ENCODE measurements around the gene TXNL4A.

TXNL4A gene

DNA sequence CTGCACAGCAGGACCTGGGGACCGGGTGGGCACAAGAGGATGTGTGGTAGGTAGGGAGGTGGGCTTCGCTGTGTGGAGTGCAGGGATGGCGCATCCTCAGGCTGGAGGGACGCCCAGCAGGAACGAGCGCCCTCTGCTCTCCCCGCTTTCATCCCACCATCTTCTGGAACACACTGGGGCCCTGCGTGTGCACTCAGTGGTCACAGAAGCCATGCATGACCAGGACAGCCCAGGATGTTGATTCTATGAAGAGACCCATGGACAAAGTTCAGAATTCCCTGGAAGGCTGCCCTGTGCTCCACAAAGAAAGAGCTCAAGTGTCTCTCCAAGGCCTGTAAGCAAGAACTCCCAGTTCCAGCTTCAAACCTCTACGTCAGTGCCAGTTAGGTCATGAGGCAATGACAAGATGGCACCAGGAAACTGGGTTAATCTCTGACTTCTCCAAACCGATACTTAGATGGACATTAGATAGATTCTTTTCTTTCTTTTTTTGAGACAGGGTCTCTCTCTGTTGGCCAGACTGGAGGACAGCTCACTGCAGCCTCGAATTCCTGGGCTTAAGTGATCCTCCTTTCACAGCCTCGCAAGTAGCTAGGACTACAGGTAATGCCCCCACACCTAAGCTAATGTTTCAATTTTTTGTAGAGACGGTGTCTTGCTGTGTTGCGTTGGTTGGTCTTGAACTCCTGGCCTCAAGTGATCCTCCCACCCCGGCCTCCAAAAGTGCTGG lies 40.3 kb downstream of the TXNL4A start:
- no peak for DNase-seq (ENCODE audit: low read depth in 1 of 2, low spot score in 1 of 2)
- TF ChIP-seq JUND (IDR thresholded peaks at IDR 0.05; ENCODE audit: low read depth) = no peak
- in situ Hi-C loops (cut with HindIII; ENCODE audit: low pct_unique_long_range_greater_than_20kb, low sequenced_read_pairs) = no loop called here

DNA sequence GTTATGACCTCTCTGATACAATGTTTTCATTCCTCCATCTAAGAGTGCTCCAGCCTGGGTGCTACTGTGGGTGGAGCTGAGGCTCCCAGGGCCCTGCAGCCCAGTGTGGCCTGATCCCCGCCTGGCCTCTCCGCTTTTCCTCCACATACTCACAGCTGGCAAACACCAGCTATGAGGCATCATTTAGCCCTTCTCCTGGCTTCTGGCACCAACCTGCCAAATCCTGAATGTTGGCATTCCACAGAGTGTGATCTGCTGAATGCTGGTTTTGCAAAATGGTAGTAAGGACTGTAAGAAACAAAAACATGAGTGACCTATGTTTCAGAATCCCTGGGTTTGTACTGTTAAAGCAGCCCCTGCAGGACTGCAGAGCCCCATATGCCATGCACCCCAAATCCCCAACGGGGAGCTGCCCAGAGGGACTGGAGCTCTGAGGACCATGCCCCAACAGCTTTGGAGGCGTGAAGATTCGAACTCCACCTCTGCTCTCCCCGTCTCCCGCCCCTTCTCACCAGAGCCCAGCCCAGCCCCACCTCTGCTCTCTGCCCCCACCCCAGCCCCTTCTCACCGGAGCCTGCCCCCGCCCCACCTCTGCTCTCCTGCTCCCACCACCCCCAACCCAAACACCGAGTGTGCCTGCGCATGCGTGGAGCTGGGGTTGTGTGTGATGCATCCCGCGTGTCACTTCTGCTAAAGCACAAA lies 41.2 kb downstream of the TXNL4A start:
- in situ Hi-C loops (cut with HindIII; ENCODE audit: low pct_unique_long_range_greater_than_20kb, low sequenced_read_pairs) = no loop called here
- DNase-seq (ENCODE audit: low read depth in 1 of 2, low spot score in 1 of 2) = peak; percentile 42 to 84

DNA sequence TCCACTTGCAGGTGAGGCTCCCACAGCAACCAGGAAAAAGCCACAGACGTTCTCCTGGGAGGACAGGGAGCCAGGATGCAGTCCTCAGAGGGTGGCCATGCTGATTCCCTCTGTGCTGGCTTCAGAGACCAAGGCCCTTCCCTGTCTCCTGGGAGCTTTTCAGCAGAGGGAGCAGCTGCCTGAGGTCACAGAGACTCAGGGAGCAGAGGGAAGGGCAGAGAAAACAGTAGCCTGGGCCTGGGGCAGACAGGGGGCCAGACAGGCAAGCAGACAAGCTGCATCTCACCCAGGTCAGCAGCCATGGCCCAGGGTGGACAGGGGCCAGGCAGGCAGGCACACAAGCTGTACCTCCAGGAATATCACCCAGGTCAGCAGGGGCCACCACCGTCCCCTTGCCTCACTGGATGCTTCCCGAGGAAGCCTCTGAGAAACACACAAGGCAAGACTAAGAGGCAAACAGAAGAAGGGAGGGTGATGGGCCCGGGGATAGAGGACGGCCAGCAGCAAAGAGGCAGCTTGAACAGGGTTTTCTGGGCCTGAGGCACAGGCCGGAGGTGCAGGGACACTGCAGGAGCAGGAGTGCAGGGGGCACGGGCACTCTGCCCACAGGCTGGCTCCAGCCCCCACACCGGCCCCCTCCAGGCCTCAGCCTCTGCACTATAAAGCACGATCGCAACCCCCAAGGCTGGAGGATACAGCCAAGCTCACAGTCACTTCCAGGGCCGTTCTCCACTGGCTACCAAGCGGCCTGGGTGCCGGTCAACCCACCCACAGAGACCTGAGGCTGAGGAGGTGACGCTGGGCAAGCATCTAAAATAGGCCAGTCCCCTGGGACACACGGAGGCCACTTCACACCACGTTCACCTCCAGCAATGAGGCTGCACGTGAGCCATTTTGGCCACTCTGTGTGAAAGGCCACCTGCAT lies 43.0 kb downstream of the TXNL4A start:
- no peak for DNase-seq (ENCODE audit: low read depth in 1 of 2, low spot score in 1 of 2)
- in situ Hi-C loops (cut with HindIII; ENCODE audit: low pct_unique_long_range_greater_than_20kb, low sequenced_read_pairs) = no loop called here
- TF ChIP-seq JUND (IDR thresholded peaks at IDR 0.05; ENCODE audit: low read depth) = no peak

More for the DNA sequence above, 41.2 kb downstream of the TXNL4A start:
- TF ChIP-seq JUND (IDR thresholded peaks at IDR 0.05; ENCODE audit: low read depth) = no peak

DNA sequence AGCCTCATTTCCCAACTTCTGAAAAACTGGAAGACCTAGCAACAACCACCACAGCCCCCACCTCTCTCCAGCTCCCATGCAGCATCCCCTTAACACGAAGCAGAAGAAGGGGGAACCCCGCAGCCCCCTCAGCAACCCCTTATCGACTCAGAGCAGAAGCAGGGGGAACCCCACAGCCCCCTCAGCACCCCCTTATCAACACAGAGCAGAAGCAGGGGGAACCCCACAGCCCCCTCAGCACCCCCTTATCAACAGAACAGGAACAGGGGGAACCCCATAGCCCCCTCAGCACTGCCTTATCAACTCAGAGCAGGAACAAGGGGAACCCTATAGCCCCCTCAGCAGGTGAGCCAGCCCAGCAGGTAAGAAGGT lies 43.6 kb downstream of the TXNL4A start:
- TF ChIP-seq JUND (IDR thresholded peaks at IDR 0.05; ENCODE audit: low read depth) = no peak
- in situ Hi-C loops (cut with HindIII; ENCODE audit: low pct_unique_long_range_greater_than_20kb, low sequenced_read_pairs) = no loop called here

DNA sequence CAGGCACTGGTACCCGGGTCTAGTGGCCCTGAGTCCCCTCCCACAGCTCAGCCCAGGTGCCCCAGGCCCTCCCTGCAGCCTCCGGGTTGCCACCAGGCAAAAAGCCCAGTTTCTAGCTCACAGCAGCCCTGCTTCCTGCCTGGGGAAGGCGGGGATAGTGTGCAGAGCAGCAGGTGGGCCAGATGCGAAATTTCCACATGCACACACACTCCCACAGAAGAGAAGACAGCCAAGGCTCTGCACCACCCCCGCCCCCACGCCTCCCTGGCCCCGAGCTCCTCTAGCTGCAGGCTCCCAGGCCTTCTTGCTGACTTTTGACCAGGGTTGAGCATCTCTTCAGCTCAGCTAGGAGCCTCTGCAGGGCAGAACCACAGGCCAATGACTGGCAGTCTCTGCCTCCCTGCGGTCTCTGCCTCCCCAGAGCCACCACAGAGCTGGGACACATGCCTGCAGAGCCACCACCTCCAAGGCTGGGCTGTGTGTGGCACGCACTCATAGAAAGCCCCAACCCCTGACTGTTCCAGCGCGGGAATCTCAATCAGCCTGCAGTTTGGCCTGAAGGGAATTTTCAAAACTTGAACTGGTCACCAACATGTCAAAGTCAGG lies 44.1 kb downstream of the TXNL4A start:
- DNase-seq (ENCODE audit: low read depth in 1 of 2, low spot score in 1 of 2) = no peak
- TF ChIP-seq JUND (IDR thresholded peaks at IDR 0.05; ENCODE audit: low read depth) = no peak

More for the DNA sequence above, 43.6 kb downstream of the TXNL4A start:
- no peak for DNase-seq (ENCODE audit: low read depth in 1 of 2, low spot score in 1 of 2)

DNA sequence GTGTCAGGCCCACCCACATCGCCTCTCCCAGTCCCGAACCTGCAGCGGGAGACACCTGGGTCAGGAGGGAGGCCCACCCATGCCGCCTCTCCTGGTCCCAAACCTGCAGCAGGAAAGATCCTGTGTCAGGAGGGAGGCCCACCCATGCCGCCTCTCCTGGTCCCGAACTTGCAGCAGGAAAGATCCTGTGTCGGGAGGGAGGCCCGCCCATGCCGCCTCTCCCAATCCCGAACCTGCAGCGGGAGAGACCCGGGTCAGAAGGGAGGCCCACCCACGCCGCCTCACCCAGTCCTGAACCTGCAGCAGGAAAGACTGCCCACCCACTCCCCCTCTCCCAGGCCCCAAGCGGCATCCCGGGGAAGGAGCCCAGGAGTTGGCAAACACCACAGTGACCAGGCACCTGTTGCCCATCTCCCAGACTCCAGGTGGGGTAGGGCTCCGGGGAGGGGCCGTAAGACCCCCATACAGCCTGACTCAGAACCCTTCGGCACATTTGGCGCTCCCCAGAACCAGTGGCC lies 44.7 kb downstream of the TXNL4A start:
- TF ChIP-seq JUND (IDR thresholded peaks at IDR 0.05; ENCODE audit: low read depth) = no peak
- in situ Hi-C loops (cut with HindIII; ENCODE audit: low pct_unique_long_range_greater_than_20kb, low sequenced_read_pairs) = no loop called here
- DNase-seq (ENCODE audit: low read depth in 1 of 2, low spot score in 1 of 2) = no peak

More for the DNA sequence above, 44.1 kb downstream of the TXNL4A start:
- in situ Hi-C loops (cut with HindIII; ENCODE audit: low pct_unique_long_range_greater_than_20kb, low sequenced_read_pairs) = no loop called here

DNA sequence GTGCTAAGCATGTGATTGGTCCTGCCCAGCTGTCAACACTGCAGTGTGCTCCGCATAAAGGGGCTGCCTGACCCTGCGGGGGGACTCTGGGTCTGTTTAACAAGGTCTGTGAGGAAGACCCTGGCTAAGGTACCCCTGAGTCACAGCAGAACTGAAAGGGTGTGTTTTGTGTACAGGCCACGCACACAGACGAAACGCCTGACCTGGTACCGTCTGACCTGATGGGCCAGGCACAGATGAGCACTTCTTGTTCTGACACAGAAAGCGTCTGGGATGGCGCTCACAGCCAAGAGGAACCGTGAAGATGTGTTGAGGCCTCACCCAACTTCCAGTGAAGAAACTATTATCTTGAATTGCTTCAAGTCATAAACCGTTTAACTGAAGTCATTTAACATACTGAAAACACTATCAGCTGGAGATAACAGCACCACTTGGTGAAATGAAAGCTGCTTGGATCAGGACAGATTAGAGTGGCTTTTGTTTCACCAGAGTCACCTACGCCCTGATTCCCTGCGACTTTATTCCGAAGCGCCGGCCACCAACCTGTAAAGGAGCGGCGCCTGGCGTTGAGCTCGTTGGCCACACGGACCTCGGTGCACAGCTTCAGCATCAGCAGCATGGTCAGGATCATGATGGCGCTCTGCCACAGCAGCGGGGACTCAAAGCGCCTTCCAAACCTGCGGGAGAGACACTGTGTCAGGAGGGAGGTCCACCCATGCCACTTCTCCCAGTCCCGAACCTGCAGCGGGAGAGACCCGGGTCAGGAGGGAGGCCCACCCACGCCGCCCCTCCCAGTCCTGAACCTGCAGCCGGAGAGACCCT lies 45.4 kb downstream of the TXNL4A start:
- no peak for TF ChIP-seq JUND (IDR thresholded peaks at IDR 0.05; ENCODE audit: low read depth)
- no peak for DNase-seq (ENCODE audit: low read depth in 1 of 2, low spot score in 1 of 2)
- in situ Hi-C loops (cut with HindIII; ENCODE audit: low pct_unique_long_range_greater_than_20kb, low sequenced_read_pairs) = no loop called here

DNA sequence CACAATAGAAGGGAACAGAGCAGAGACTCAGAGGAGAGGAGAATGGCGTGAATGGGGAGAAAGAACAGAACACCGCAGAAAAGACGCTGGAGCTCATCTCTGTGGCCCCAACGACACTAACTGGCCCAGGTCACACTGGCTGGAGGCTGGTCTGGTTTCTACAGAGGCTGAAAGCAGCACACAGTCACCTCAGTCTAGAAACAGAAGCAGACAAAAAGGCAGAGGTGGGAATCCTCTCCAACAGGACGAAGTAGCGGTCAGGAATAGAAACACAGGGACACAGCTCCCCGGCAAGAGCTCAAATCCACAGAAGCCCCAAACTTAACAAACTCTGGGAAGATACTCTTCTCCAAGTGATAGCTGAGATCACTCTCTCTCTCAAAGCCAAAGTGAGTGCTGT lies 46.2 kb downstream of the TXNL4A start:
- in situ Hi-C loops (cut with HindIII; ENCODE audit: low pct_unique_long_range_greater_than_20kb, low sequenced_read_pairs) = no loop called here
- TF ChIP-seq JUND (IDR thresholded peaks at IDR 0.05; ENCODE audit: low read depth) = no peak
- no peak for DNase-seq (ENCODE audit: low read depth in 1 of 2, low spot score in 1 of 2)

DNA sequence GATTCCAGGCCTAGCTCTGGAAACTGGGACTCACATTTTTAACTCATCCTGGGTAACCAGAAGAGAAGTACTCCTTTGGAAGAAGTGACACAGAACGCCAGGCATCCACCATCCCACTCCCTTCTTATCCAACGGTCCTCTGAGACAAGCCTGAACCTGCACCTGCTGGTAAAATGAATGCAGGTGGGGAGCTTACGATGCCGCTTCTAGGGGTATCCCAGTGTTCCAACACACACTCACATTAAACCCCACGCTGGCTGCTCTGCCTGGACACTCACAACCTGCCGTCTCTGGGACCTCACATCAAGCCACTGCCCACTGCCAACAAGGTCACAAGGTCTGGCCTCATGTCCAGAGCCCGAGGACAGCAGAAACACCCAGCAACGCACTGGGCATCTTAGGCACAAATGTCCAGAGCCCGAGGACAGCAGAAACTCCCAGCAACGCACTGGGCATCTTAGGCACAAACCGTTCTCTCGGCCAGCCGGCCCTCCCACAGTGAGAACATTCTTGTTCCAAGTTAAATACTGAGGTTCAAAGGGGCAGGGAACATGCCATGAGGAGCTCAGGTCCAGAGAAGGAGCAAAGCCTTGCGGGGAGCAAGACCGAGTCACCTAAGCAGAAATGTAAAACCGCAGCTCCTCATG lies 46.8 kb downstream of the TXNL4A start:
- TF ChIP-seq JUND (IDR thresholded peaks at IDR 0.05; ENCODE audit: low read depth) = no peak
- in situ Hi-C loops (cut with HindIII; ENCODE audit: low pct_unique_long_range_greater_than_20kb, low sequenced_read_pairs) = no loop called here
- no peak for DNase-seq (ENCODE audit: low read depth in 1 of 2, low spot score in 1 of 2)

DNA sequence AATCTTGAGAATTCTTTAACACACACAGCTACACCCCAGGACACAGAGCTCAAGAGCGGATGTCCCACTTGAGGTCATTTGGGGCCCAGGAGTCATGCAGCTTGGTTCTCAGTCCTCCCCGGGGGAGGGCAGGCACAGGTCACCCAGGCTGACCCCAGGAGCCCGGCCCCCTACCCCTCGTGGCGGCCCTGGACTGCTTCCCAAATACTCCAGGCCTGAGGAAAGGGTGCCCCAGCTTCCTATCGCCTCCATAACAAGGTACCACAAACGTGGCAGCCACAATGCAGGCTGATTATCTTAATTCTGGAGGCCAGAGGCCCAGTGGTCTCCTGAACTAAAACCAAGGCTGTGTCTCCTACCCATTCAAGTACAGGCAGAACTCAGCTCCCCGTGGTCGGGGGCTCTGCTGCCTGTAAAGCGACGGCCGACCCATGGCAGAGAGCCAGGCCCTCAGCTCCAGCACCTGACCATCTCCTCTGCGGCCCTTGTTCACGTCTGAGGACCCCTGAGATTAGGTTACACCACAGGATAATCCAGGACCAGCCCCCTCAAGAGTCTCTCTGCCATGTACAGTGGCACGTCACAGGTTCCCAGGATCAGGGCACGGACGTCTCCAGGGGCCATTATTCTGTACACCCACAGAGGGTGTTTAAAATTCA lies 47.4 kb downstream of the TXNL4A start:
- no peak for TF ChIP-seq JUND (IDR thresholded peaks at IDR 0.05; ENCODE audit: low read depth)
- in situ Hi-C loops (cut with HindIII; ENCODE audit: low pct_unique_long_range_greater_than_20kb, low sequenced_read_pairs) = no loop called here
- no peak for DNase-seq (ENCODE audit: low read depth in 1 of 2, low spot score in 1 of 2)
